ENCODE measurements around the gene RAB6B.

GRCh38 chr3:133893683-133894352, 1.9 kb downstream of the RAB6B start:
- no peak for TF ChIP-seq CTCF (IDR thresholded peaks at IDR 0.05; ENCODE audit: low read depth, low read length)
- TF ChIP-seq EZH2phosphoT487 (IDR thresholded peaks at IDR 0.05; ENCODE audit: low read depth) = no peak

Data from OCI-LY3 (cell line).